ENCODE data around the gene MED31.
"Not testable (repeated sequence)": the region's sequence is repeated elsewhere in the genome, so short reads cannot be mapped to it uniquely, and the experiment has no call there.

The MED31 gene

GRCh38 chr17:6608321-6608720 lies 43.1 kb downstream of the MED31 start:
- DNase-seq: no peak

GRCh38 chr17:6605142-6605541 lies 46.3 kb downstream of the MED31 start:
- DNase-seq: no peak

GRCh38 chr17:6603744-6604325 lies 47.6 kb downstream of the MED31 start:
- no peak for DNase-seq

- DNase-seq: no peak
Measured at GRCh38 chr17:6602141-6602540, 49.3 kb downstream of the MED31 start.

GRCh38 chr17:6599364-6599763 lies 52.0 kb downstream of the MED31 start:
- DNase-seq: no peak

- no peak for DNase-seq
Measured at GRCh38 chr17:6597727-6598126, 53.7 kb downstream of the MED31 start.

- no peak for DNase-seq
Measured at GRCh38 chr17:6596941-6597340, 54.5 kb downstream of the MED31 start.

- DNase-seq: no peak
Measured at GRCh38 chr17:6596511-6596910, 54.9 kb downstream of the MED31 start.

- no peak for DNase-seq
Measured at GRCh38 chr17:6596081-6596480, 55.3 kb downstream of the MED31 start.

GRCh38 chr17:6593371-6593770 lies 58.0 kb downstream of the MED31 start:
- DNase-seq: not testable (repeated sequence)

Data from activated CD4-positive, alpha-beta T cell treated with anti-CD3 and anti-CD28 coated beads for 4 hours (primary cell).